IMR-90 (cell line): ENCODE measurements around the gene PARP16. TPM values are rescaled to one million over a fixed set of nuclear protein-coding genes. Genes with fewer than 3 reads are reported as not detected.

Source experiments
- ATAC-seq: fragments of 200-7000 bp; cut with Tn5 transposase; 2 replicates; pipeline ENCODE4 v1.9.1; 2020; ENCODE audit warnings: low read depth, mild to moderate bottlenecking, moderate library complexity
- BruUV-seq: library from RNA; stranded (reverse); fragments of 400-500 nt; replicated peaks from 2 replicates; lab custom pipeline; 2021; lab: Mats Ljungman, UMichigan
- CTCF ChIA-PET: fragments of 300-600 bp; formaldehyde crosslinking; extraction: SDS; loops from one replicate; lab custom pipeline; 2021; ENCODE audit warnings: antibody characterized with exemption; lab: Yijun Ruan, JAX
- POLR2A ChIA-PET: fragments of 300-600 bp; sonication (Branson Sonifier 250); formaldehyde crosslinking; loops from one replicate; lab custom pipeline; 2022; ENCODE audit warnings: antibody characterized with exemption; ENCODE audit not compliant: unreplicated experiment; lab: Charles Lee
- DNase-seq: peaks from one replicate; pipeline ENCODE4 v3.0.0; 2013
- H2AFZ ChIP-seq: replicated peaks from 2 replicates; pipeline ENCODE3; 2013; ENCODE audit warnings: low read length, mild to moderate bottlenecking; ENCODE audit not compliant: poor library complexity
- H2AK5ac ChIP-seq: 2 replicates; pipeline ENCODE4 v1.6.1; 2013; ENCODE audit warnings: low read depth, low read length, inconsistent platforms
- H2AK9ac ChIP-seq: replicated peaks from 2 replicates; pipeline ENCODE3; 2013; ENCODE audit warnings: mild to moderate bottlenecking, low read depth, low read length, moderate library complexity; ENCODE audit not compliant: poor library complexity
- H2BK120ac ChIP-seq: 2 replicates; pipeline ENCODE4 v1.6.1; 2013; ENCODE audit warnings: low read depth, low read length, inconsistent platforms
- H2BK15ac ChIP-seq: 3 replicates; pipeline ENCODE4 v1.6.1; 2013; ENCODE audit warnings: low read depth, low read length, inconsistent platforms
- H2BK20ac ChIP-seq: 2 replicates; pipeline ENCODE4 v1.6.1; 2013; ENCODE audit warnings: low read depth, mild to moderate bottlenecking, inconsistent platforms, low read length, moderate library complexity
- H2BK5ac ChIP-seq: 2 replicates; pipeline ENCODE4 v1.6.1; 2013; ENCODE audit warnings: mild to moderate bottlenecking, low read depth, low read length, inconsistent platforms; ENCODE audit not compliant: poor library complexity, severe bottlenecking
- H3K14ac ChIP-seq: replicated peaks from 2 replicates; pipeline ENCODE4 v1.6.1; 2013; ENCODE audit warnings: low read depth, low read length, inconsistent platforms
- H3K18ac ChIP-seq: 2 replicates; pipeline ENCODE4 v1.6.1; 2013; ENCODE audit warnings: low read depth, low read length, control low read depth
- H3K23ac ChIP-seq: 2 replicates; pipeline ENCODE4 v1.6.1; 2013; ENCODE audit warnings: low read depth, low read length, inconsistent platforms
- H3K27ac ChIP-seq: 2 replicates; pipeline ENCODE4 v1.5.1; 2013; ENCODE audit warnings: mild to moderate bottlenecking, control low read depth, low read length; ENCODE audit not compliant: insufficient read depth
- H3K27me3 ChIP-seq: 2 replicates; pipeline ENCODE4 v1.6.1; 2013; ENCODE audit warnings: low read length; ENCODE audit not compliant: control insufficient read depth, insufficient read depth
- H3K36me3 ChIP-seq: 2 replicates; pipeline ENCODE4 v1.6.1; 2013; ENCODE audit warnings: low read length, mixed read lengths; ENCODE audit not compliant: control insufficient read depth, insufficient read depth
- H3K4ac ChIP-seq: 2 replicates; pipeline ENCODE4 v1.6.1; 2013; ENCODE audit warnings: low read depth, low read length, inconsistent platforms
- H3K4me1 ChIP-seq: 2 replicates; pipeline ENCODE4 v1.6.1; 2013; ENCODE audit warnings: low read length, mixed read lengths; ENCODE audit not compliant: control insufficient read depth, insufficient read depth
- H3K4me2 ChIP-seq: 2 replicates; pipeline ENCODE4 v1.6.1; 2013; ENCODE audit warnings: low read depth, mild to moderate bottlenecking, control low read depth, low read length, moderate library complexity
- H3K4me3 ChIP-seq: 2 replicates; pipeline ENCODE4 v1.5.1; 2013; ENCODE audit warnings: low read depth, mild to moderate bottlenecking, control low read depth, low read length, moderate library complexity; ENCODE audit not compliant: insufficient read depth
- H3K56ac ChIP-seq: 2 replicates; pipeline ENCODE4 v1.6.1; 2013; ENCODE audit warnings: low read length, inconsistent platforms; ENCODE audit not compliant: insufficient read depth; ENCODE audit errors: extremely low read depth
- H3K79me1 ChIP-seq, 2 experiments: 2 replicates each; pipeline ENCODE4 v1.6.1; 2013; ENCODE audit warnings: low read length in 2 of 2, inconsistent platforms in 1 of 2, low read depth in 1 of 2
- H3K9ac ChIP-seq: 2 replicates; pipeline ENCODE4 v1.6.1; 2013; ENCODE audit warnings: low read depth, low read length, control low read depth
- H3K9me1 ChIP-seq: 2 replicates; pipeline ENCODE4 v1.6.1; 2013; ENCODE audit warnings: low read length, inconsistent platforms; ENCODE audit not compliant: insufficient read depth
- H3K9me3 ChIP-seq: 2 replicates; pipeline ENCODE4 v1.6.1; 2013; ENCODE audit warnings: low read length; ENCODE audit not compliant: control insufficient read depth, insufficient read depth
- H4K20me1 ChIP-seq: 2 replicates; pipeline ENCODE4 v1.6.1; 2013; ENCODE audit warnings: low read length, inconsistent platforms; ENCODE audit not compliant: insufficient read depth
- H4K5ac ChIP-seq: 2 replicates; pipeline ENCODE4 v1.6.1; 2013; ENCODE audit warnings: mild to moderate bottlenecking, low read depth, low read length, control low read depth
- H4K8ac ChIP-seq, 2 experiments: 2 replicates each; pipeline ENCODE4 v1.6.1; 2013; ENCODE audit warnings: low read depth in 2 of 2, low read length in 2 of 2, control low read depth in 1 of 2, inconsistent platforms in 1 of 2
- H4K91ac ChIP-seq: 2 replicates; pipeline ENCODE4 v1.6.1; 2013; ENCODE audit warnings: low read depth, low read length, inconsistent platforms; ENCODE audit not compliant: insufficient read depth
- BHLHE40 ChIP-seq: fragments of 150-350 bp; IDR thresholded peaks from 2 replicates; pipeline ENCODE4 v1.6.1; 2016; ENCODE audit warnings: mild to moderate bottlenecking, low read depth, low read length
- CEBPB ChIP-seq: IDR thresholded peaks from 2 replicates; pipeline ENCODE4 v1.6.1; 2012; ENCODE audit warnings: low read depth, low read length, improper control_type of control experiment
- CHD1 ChIP-seq: IDR thresholded peaks from 2 replicates; pipeline ENCODE4 v1.6.1; 2012; ENCODE audit warnings: low read depth, low read length, improper control_type of control experiment
- FOS ChIP-seq: fragments of 150-350 bp; IDR thresholded peaks from 2 replicates; pipeline ENCODE4 v1.6.1; 2016; ENCODE audit warnings: low read depth, low read length
- MAFK ChIP-seq: IDR thresholded peaks from 2 replicates; pipeline ENCODE4 v1.6.1; 2012; ENCODE audit warnings: low read depth, low read length, improper control_type of control experiment
- MAZ ChIP-seq: IDR thresholded peaks from 2 replicates; pipeline ENCODE4 v1.6.1; 2012; ENCODE audit warnings: low read depth, mild to moderate bottlenecking, low read length, improper control_type of control experiment, moderate library complexity, borderline replicate concordance
- MXI1 ChIP-seq: IDR thresholded peaks from 2 replicates; pipeline ENCODE4 v1.6.1; 2012; ENCODE audit warnings: low read depth, mild to moderate bottlenecking, low read length, moderate library complexity, borderline replicate concordance
- NFE2L2 ChIP-seq: fragments of 150-350 bp; IDR thresholded peaks from 2 replicates; pipeline ENCODE4 v1.6.1; 2016; ENCODE audit warnings: low read depth, mild to moderate bottlenecking, low read length
- RCOR1 ChIP-seq: IDR thresholded peaks from 2 replicates; pipeline ENCODE4 v1.6.1; 2012; ENCODE audit warnings: mild to moderate bottlenecking, low read length, improper control_type of control experiment; ENCODE audit not compliant: insufficient replicate concordance
- RFX5 ChIP-seq: IDR thresholded peaks from 2 replicates; pipeline ENCODE4 v1.8.0; 2012; ENCODE audit warnings: low read depth, mild to moderate bottlenecking, low read length, moderate library complexity
- SMC3 ChIP-seq: fragments of 150-350 bp; IDR thresholded peaks from 2 replicates; pipeline ENCODE4 v1.6.1; 2016; ENCODE audit warnings: low read depth, mild to moderate bottlenecking, antibody characterized with exemption, low read length, moderate library complexity
- WGBS, 2 experiments: methylation state at CpG; one replicate each; pipeline versions ENCODE4 v1.1.5 to v1.1.7; 2013; ENCODE audit warnings: missing lambda C conversion rate in 2 of 2; ENCODE audit not compliant: insufficient read length in 1 of 2; ENCODE audit errors: extremely low coverage in 2 of 2; 5-methylcytosine and 5-hydroxymethylcytosine counted together
- dilution Hi-C: fragments of 300-500 bp; cut with HindIII; formaldehyde crosslinking; loops from one replicate; pipeline ENCODE4 v1.14.3; 2018; ENCODE audit warnings: low sequenced_read_pairs; ENCODE audit not compliant: unreplicated experiment
- in situ Hi-C: fragments of 300-500 bp; cut with MboI; formaldehyde crosslinking; loops from 3 replicates; pipeline ENCODE4 v1.14.3; 2019; ENCODE audit warnings: low sequenced_read_pairs, inconsistent platforms, mixed read lengths
- intact Hi-C: fragments of 100-400 bp; cut with micrococcal nuclease; formaldehyde crosslinking; loops from 2 replicates; pipeline ENCODE4 v1.10.0; 2022
- polyA plus RNA-seq, 3 experiments: library from polyadenylated mRNA; depleted of rRNA; stranded (reverse); fragments of >200 nt; gene quantifications; 2 replicates each; pipeline ENCODE4 v1.2.3, GENCODE V29; 2012; ENCODE audit warnings: low replicate concordance in 1 of 3
- total RNA-seq: library from RNA; depleted of rRNA; stranded (reverse); fragments of >200 nt; gene quantifications from 2 replicates; pipeline ENCODE4 v1.2.3, GENCODE V29; 2012
- TF ChIP-seq, protein P1 (sequence below): fragments of 150-350 bp; IDR thresholded peaks from 2 replicates; pipeline ENCODE4 v1.6.1; 2016; ENCODE audit warnings: low read depth, mild to moderate bottlenecking, low read length, moderate library complexity, borderline replicate concordance
- TF ChIP-seq, protein P2 (sequence below): fragments of 150-350 bp; IDR thresholded peaks from 2 replicates; pipeline ENCODE4 v1.6.1; 2017; ENCODE audit warnings: mild to moderate bottlenecking, antibody characterized with exemption, low read length, low read depth
- TF ChIP-seq, protein P3 (sequence below): conservative IDR thresholded peaks from 2 replicates; pipeline ENCODE4 v1.5.1; 2012; ENCODE audit warnings: mild to moderate bottlenecking, low read depth, low read length, improper control_type of control experiment

Gene PARP16
- total and polyA plus RNA-seq, 2 of the 4 experiments (the other 2 are of a cell fraction) = 1.3 to 5.0 TPM

DNA sequence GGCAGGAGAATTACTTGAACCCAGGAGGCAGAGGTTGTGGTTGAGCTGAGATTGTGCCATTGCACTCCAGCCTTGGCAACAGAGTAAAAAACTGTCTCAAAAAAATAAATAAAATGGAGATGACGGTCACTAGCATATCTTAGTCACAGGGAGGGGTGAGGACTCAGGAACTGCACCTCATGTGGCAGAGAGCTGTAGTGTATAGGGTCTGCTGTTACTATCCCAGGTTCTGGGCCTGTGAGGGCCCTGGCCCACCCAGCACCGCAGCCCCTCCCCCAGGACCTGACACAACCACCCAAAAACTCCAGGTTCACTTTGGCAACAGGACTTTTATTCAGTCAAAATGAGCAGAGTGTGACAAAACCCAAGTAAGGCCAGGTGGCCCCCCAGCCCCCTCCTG lies 40.1 kb upstream of the PARP16 start:
- in situ Hi-C loops = no loop called here
- H2AK5ac ChIP-seq = no peak overlapping the region

More for the DNA sequence above, 40.1 kb upstream of the PARP16 start:
- no TSS peak for BruUV-seq
- Histone ChIP-seq H3K9me1 (no peaks in the 10 kb centered on the region), H3K14ac (no peak overlapping the region), H3K4ac (no peak overlapping the region), H4K20me1 (no peaks in the 10 kb centered on the region), H2BK5ac (no peak overlapping the region), H4K91ac (no peak overlapping the region), H2AK9ac (no peak overlapping the region), H3K27ac (no peak overlapping the region), H3K79me1 (no peaks in the 10 kb centered on the region), H2BK20ac (no peak overlapping the region), H3K56ac (no peak overlapping the region), H3K4me2 (no peak overlapping the region), H3K36me3 (no peaks in the 10 kb centered on the region), H3K9me3 (no peaks in the 10 kb centered on the region), H3K27me3 (peaks cover 20% of the 10 kb centered on the region; the same call in 1 of the 2 replicates), H3K4me1 (no peaks in the 10 kb centered on the region), H4K5ac (no peak overlapping the region), H3K4me3 (no peak overlapping the region), H2BK15ac (no peak overlapping the region), H4K8ac (no peak overlapping the region), H3K23ac (no peak overlapping the region), H3K9ac (no peak overlapping the region), H3K18ac (no peak overlapping the region), H2BK120ac (no peak overlapping the region), H2AFZ (no peak overlapping the region)
- dilution Hi-C loops = no loop called here
- no peak for DNase-seq
- no CpG with 5 or more reads among the region's 2 CpGs for WGBS, 2 experiments
- ATAC-seq = no peak
- intact Hi-C loops = no loop called here
- TF ChIP-seq CHD1 = no peak
- TF ChIP-seq, protein P1, sequence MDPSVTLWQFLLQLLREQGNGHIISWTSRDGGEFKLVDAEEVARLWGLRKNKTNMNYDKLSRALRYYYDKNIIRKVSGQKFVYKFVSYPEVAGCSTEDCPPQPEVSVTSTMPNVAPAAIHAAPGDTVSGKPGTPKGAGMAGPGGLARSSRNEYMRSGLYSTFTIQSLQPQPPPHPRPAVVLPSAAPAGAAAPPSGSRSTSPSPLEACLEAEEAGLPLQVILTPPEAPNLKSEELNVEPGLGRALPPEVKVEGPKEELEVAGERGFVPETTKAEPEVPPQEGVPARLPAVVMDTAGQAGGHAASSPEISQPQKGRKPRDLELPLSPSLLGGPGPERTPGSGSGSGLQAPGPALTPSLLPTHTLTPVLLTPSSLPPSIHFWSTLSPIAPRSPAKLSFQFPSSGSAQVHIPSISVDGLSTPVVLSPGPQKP = no peak
- no peak for TF ChIP-seq CEBPB
- TF ChIP-seq MXI1 = no peak
- TF ChIP-seq, protein P2, sequence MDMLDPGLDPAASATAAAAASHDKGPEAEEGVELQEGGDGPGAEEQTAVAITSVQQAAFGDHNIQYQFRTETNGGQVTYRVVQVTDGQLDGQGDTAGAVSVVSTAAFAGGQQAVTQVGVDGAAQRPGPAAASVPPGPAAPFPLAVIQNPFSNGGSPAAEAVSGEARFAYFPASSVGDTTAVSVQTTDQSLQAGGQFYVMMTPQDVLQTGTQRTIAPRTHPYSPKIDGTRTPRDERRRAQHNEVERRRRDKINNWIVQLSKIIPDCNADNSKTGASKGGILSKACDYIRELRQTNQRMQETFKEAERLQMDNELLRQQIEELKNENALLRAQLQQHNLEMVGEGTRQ = no peak
- no peak for TF ChIP-seq FOS
- no peak for TF ChIP-seq SMC3
- no peak for TF ChIP-seq BHLHE40
- TF ChIP-seq MAZ = no peak
- no peak for TF ChIP-seq RFX5
- no peak for TF ChIP-seq MAFK
- no peak for TF ChIP-seq RCOR1
- TF ChIP-seq NFE2L2 = no peak
- TF ChIP-seq, protein P3, sequence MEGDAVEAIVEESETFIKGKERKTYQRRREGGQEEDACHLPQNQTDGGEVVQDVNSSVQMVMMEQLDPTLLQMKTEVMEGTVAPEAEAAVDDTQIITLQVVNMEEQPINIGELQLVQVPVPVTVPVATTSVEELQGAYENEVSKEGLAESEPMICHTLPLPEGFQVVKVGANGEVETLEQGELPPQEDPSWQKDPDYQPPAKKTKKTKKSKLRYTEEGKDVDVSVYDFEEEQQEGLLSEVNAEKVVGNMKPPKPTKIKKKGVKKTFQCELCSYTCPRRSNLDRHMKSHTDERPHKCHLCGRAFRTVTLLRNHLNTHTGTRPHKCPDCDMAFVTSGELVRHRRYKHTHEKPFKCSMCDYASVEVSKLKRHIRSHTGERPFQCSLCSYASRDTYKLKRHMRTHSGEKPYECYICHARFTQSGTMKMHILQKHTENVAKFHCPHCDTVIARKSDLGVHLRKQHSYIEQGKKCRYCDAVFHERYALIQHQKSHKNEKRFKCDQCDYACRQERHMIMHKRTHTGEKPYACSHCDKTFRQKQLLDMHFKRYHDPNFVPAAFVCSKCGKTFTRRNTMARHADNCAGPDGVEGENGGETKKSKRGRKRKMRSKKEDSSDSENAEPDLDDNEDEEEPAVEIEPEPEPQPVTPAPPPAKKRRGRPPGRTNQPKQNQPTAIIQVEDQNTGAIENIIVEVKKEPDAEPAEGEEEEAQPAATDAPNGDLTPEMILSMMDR = no peak
- ChIA-PET CTCF (no interaction called here), POLR2A (no interaction called here)
